IMR-90 (cell line): ENCODE results near the gene TOMM40. TPM values are rescaled to one million over a fixed set of nuclear protein-coding genes. Genes with fewer than 3 reads are reported as not detected.
A peak's percentile ranks its signal among the peaks of the same experiment; 100 is the strongest.
"Not testable (repeated sequence)": the region's sequence is repeated elsewhere in the genome, so short reads cannot be mapped to it uniquely, and the experiment has no call there.

Source experiments
- ATAC-seq: fragments of 200-7000 bp; cut with Tn5 transposase; 2 replicates; pipeline ENCODE4 v1.9.1; 2020; ENCODE audit warnings: low read depth, mild to moderate bottlenecking, moderate library complexity
- BruUV-seq: library from RNA; stranded (reverse); fragments of 400-500 nt; replicated peaks from 2 replicates; lab custom pipeline; 2021; lab: Mats Ljungman, UMichigan
- CTCF ChIA-PET: fragments of 300-600 bp; formaldehyde crosslinking; extraction: SDS; loops from one replicate; lab custom pipeline; 2021; ENCODE audit warnings: antibody characterized with exemption; lab: Yijun Ruan, JAX
- POLR2A ChIA-PET: fragments of 300-600 bp; sonication (Branson Sonifier 250); formaldehyde crosslinking; loops from one replicate; lab custom pipeline; 2022; ENCODE audit warnings: antibody characterized with exemption; ENCODE audit not compliant: unreplicated experiment; lab: Charles Lee
- DNase-seq: peaks from one replicate; pipeline ENCODE4 v3.0.0; 2013
- H2AFZ ChIP-seq: replicated peaks from 2 replicates; pipeline ENCODE3; 2013; ENCODE audit warnings: low read length, mild to moderate bottlenecking; ENCODE audit not compliant: poor library complexity
- H2AK5ac ChIP-seq: 2 replicates; pipeline ENCODE4 v1.6.1; 2013; ENCODE audit warnings: low read depth, low read length, inconsistent platforms
- H2AK9ac ChIP-seq: replicated peaks from 2 replicates; pipeline ENCODE3; 2013; ENCODE audit warnings: mild to moderate bottlenecking, low read depth, low read length, moderate library complexity; ENCODE audit not compliant: poor library complexity
- H2BK120ac ChIP-seq: 2 replicates; pipeline ENCODE4 v1.6.1; 2013; ENCODE audit warnings: low read depth, low read length, inconsistent platforms
- H2BK15ac ChIP-seq: 3 replicates; pipeline ENCODE4 v1.6.1; 2013; ENCODE audit warnings: low read depth, low read length, inconsistent platforms
- H2BK20ac ChIP-seq: 2 replicates; pipeline ENCODE4 v1.6.1; 2013; ENCODE audit warnings: low read depth, mild to moderate bottlenecking, inconsistent platforms, low read length, moderate library complexity
- H2BK5ac ChIP-seq: 2 replicates; pipeline ENCODE4 v1.6.1; 2013; ENCODE audit warnings: mild to moderate bottlenecking, low read depth, low read length, inconsistent platforms; ENCODE audit not compliant: poor library complexity, severe bottlenecking
- H3K14ac ChIP-seq: replicated peaks from 2 replicates; pipeline ENCODE4 v1.6.1; 2013; ENCODE audit warnings: low read depth, low read length, inconsistent platforms
- H3K18ac ChIP-seq: 2 replicates; pipeline ENCODE4 v1.6.1; 2013; ENCODE audit warnings: low read depth, low read length, control low read depth
- H3K23ac ChIP-seq: 2 replicates; pipeline ENCODE4 v1.6.1; 2013; ENCODE audit warnings: low read depth, low read length, inconsistent platforms
- H3K27ac ChIP-seq: 2 replicates; pipeline ENCODE4 v1.5.1; 2013; ENCODE audit warnings: mild to moderate bottlenecking, control low read depth, low read length; ENCODE audit not compliant: insufficient read depth
- H3K27me3 ChIP-seq: 2 replicates; pipeline ENCODE4 v1.6.1; 2013; ENCODE audit warnings: low read length; ENCODE audit not compliant: control insufficient read depth, insufficient read depth
- H3K36me3 ChIP-seq: 2 replicates; pipeline ENCODE4 v1.6.1; 2013; ENCODE audit warnings: low read length, mixed read lengths; ENCODE audit not compliant: control insufficient read depth, insufficient read depth
- H3K4ac ChIP-seq: 2 replicates; pipeline ENCODE4 v1.6.1; 2013; ENCODE audit warnings: low read depth, low read length, inconsistent platforms
- H3K4me1 ChIP-seq: 2 replicates; pipeline ENCODE4 v1.6.1; 2013; ENCODE audit warnings: low read length, mixed read lengths; ENCODE audit not compliant: control insufficient read depth, insufficient read depth
- H3K4me2 ChIP-seq: 2 replicates; pipeline ENCODE4 v1.6.1; 2013; ENCODE audit warnings: low read depth, mild to moderate bottlenecking, control low read depth, low read length, moderate library complexity
- H3K4me3 ChIP-seq: 2 replicates; pipeline ENCODE4 v1.5.1; 2013; ENCODE audit warnings: low read depth, mild to moderate bottlenecking, control low read depth, low read length, moderate library complexity; ENCODE audit not compliant: insufficient read depth
- H3K56ac ChIP-seq: 2 replicates; pipeline ENCODE4 v1.6.1; 2013; ENCODE audit warnings: low read length, inconsistent platforms; ENCODE audit not compliant: insufficient read depth; ENCODE audit errors: extremely low read depth
- H3K79me1 ChIP-seq, 2 experiments: 2 replicates each; pipeline ENCODE4 v1.6.1; 2013; ENCODE audit warnings: low read length in 2 of 2, inconsistent platforms in 1 of 2, low read depth in 1 of 2
- H3K9ac ChIP-seq: 2 replicates; pipeline ENCODE4 v1.6.1; 2013; ENCODE audit warnings: low read depth, low read length, control low read depth
- H3K9me1 ChIP-seq: 2 replicates; pipeline ENCODE4 v1.6.1; 2013; ENCODE audit warnings: low read length, inconsistent platforms; ENCODE audit not compliant: insufficient read depth
- H3K9me3 ChIP-seq: 2 replicates; pipeline ENCODE4 v1.6.1; 2013; ENCODE audit warnings: low read length; ENCODE audit not compliant: control insufficient read depth, insufficient read depth
- H4K20me1 ChIP-seq: 2 replicates; pipeline ENCODE4 v1.6.1; 2013; ENCODE audit warnings: low read length, inconsistent platforms; ENCODE audit not compliant: insufficient read depth
- H4K5ac ChIP-seq: 2 replicates; pipeline ENCODE4 v1.6.1; 2013; ENCODE audit warnings: mild to moderate bottlenecking, low read depth, low read length, control low read depth
- H4K8ac ChIP-seq, 2 experiments: 2 replicates each; pipeline ENCODE4 v1.6.1; 2013; ENCODE audit warnings: low read depth in 2 of 2, low read length in 2 of 2, control low read depth in 1 of 2, inconsistent platforms in 1 of 2
- H4K91ac ChIP-seq: 2 replicates; pipeline ENCODE4 v1.6.1; 2013; ENCODE audit warnings: low read depth, low read length, inconsistent platforms; ENCODE audit not compliant: insufficient read depth
- FOS ChIP-seq: fragments of 150-350 bp; IDR thresholded peaks from 2 replicates; pipeline ENCODE4 v1.6.1; 2016; ENCODE audit warnings: low read depth, low read length
- RFX5 ChIP-seq: IDR thresholded peaks from 2 replicates; pipeline ENCODE4 v1.8.0; 2012; ENCODE audit warnings: low read depth, mild to moderate bottlenecking, low read length, moderate library complexity
- WGBS, 2 experiments: methylation state at CpG; one replicate each; pipeline versions ENCODE4 v1.1.5 to v1.1.7; 2013; ENCODE audit warnings: missing lambda C conversion rate in 2 of 2; ENCODE audit not compliant: insufficient read length in 1 of 2; ENCODE audit errors: extremely low coverage in 2 of 2; 5-methylcytosine and 5-hydroxymethylcytosine counted together
- dilution Hi-C: fragments of 300-500 bp; cut with HindIII; formaldehyde crosslinking; loops from one replicate; pipeline ENCODE4 v1.14.3; 2018; ENCODE audit warnings: low sequenced_read_pairs; ENCODE audit not compliant: unreplicated experiment
- in situ Hi-C: fragments of 300-500 bp; cut with MboI; formaldehyde crosslinking; loops from 3 replicates; pipeline ENCODE4 v1.14.3; 2019; ENCODE audit warnings: low sequenced_read_pairs, inconsistent platforms, mixed read lengths
- intact Hi-C: fragments of 100-400 bp; cut with micrococcal nuclease; formaldehyde crosslinking; loops from 2 replicates; pipeline ENCODE4 v1.10.0; 2022
- polyA plus RNA-seq, 3 experiments: library from polyadenylated mRNA; depleted of rRNA; stranded (reverse); fragments of >200 nt; gene quantifications; 2 replicates each; pipeline ENCODE4 v1.2.3, GENCODE V29; 2012; ENCODE audit warnings: low replicate concordance in 1 of 3
- total RNA-seq: library from RNA; depleted of rRNA; stranded (reverse); fragments of >200 nt; gene quantifications from 2 replicates; pipeline ENCODE4 v1.2.3, GENCODE V29; 2012

TOMM40 gene
- total and polyA plus RNA-seq, 2 of the 4 experiments (the other 2 are of a cell fraction), result 54.8 to 62.6 TPM

- H3K9me3 ChIP-seq, intact Hi-C loops, BruUV-seq, POLR2A ChIA-PET, H3K9me1 ChIP-seq, H3K27me3 ChIP-seq, H4K20me1 ChIP-seq, H3K27ac ChIP-seq, H2BK20ac ChIP-seq, H3K36me3 ChIP-seq, H3K18ac ChIP-seq, H3K79me1 ChIP-seq, CTCF ChIA-PET, dilution Hi-C loops, H2BK5ac ChIP-seq: not testable (repeated sequence)
- no CpG with 5 or more reads among the region's 28 CpGs for WGBS, 2 experiments
- Histone ChIP-seq H4K8ac (peak within 1 kb of the TSS; percentile 55 to 86; a peak in 3 of 4 replicates), H3K23ac (peak within 1 kb of the TSS; percentile 26; the same call in 1 of the 2 replicates), H3K4me1 (peaks cover 12% of the 10 kb centered on the region), H3K4me2 (peak within 1 kb of the TSS; percentile 57), H4K5ac (peak within 1 kb of the TSS; percentile 58), H3K4ac (peak within 1 kb of the TSS; percentile 55), H2AK5ac (peak within 1 kb of the TSS; percentile 85; the same call in 1 of the 2 replicates), H2AK9ac (peak within 1 kb of the TSS; percentile 16), H2AFZ (peak within 1 kb of the TSS; percentile 94), H3K14ac (peak within 1 kb of the TSS; percentile 4; the same call in 1 of the 2 replicates), H3K4me3 (peak within 1 kb of the TSS; percentile 42), H2BK15ac (peak within 1 kb of the TSS; percentile 8; the same call in 1 of the 3 replicates), H3K56ac (peak within 1 kb of the TSS; percentile 17; the same call in 1 of the 2 replicates), H4K91ac (peak within 1 kb of the TSS; percentile 31; the same call in 1 of the 2 replicates), H2BK120ac (peak within 1 kb of the TSS; percentile 70; the same call in 1 of the 2 replicates), H3K9ac (peak within 1 kb of the TSS; percentile 7; the same call in 1 of the 2 replicates)
- TF ChIP-seq FOS, result 0 out of 2 replicates have a peak, but pooled peaks have one; percentile 5
- peak; percentile 97 for TF ChIP-seq RFX5
- ATAC-seq, result peak; percentile 94
- in situ Hi-C loops, result loop anchor here (5.0 kb wide), 1 partner anchor 38 kb away; no protein-coding TSS in a partner anchor
- DNase-seq, result peak; percentile 73
Observed at GRCh38 chr19:44914433-44915206, 23.6 kb downstream of the TOMM40 start, which contains the start of gene APOC1. Gene APOC1 (plus strand): TSS chr19:44914608. CDS start chr19:44914892, 284 bp downstream.
